Urinary bladder (tissue), 4 donors: Measurements from ENCODE around the gene ZAP70. TPM values are rescaled to one million over a fixed set of nuclear protein-coding genes. Genes with fewer than 3 reads are reported as not detected.
"Not testable (repeated sequence)": the region's sequence is repeated elsewhere in the genome, so short reads cannot be mapped to it uniquely, and the experiment has no call there.

Source experiments
- DNase-seq: peaks from one replicate; pipeline ENCODE4 v3.0.0-alpha.2; 2015; ENCODE audit errors: extremely low spot score
- H3K27ac ChIP-seq: one replicate; pipeline ENCODE4 v1.5.1; 2013; ENCODE audit warnings: low read depth, mild to moderate bottlenecking, moderate library complexity
- H3K36me3 ChIP-seq: one replicate; pipeline ENCODE4 v1.6.1; 2013; ENCODE audit warnings: mild to moderate bottlenecking, moderate library complexity; ENCODE audit not compliant: insufficient read depth
- H3K4me1 ChIP-seq: one replicate; pipeline ENCODE4 v1.6.1; 2013; ENCODE audit warnings: mild to moderate bottlenecking, moderate library complexity; ENCODE audit not compliant: insufficient read depth
- H3K4me3 ChIP-seq: one replicate; pipeline ENCODE4 v1.5.1; 2013; ENCODE audit warnings: low read depth, low read length
- WGBS: extraction: QIAGEN DNeasy Blood & Tissue Kit; methylation state at CpG from one replicate; pipeline ENCODE4 v1.1.7; 2013; 5-methylcytosine and 5-hydroxymethylcytosine counted together
- polyA plus RNA-seq: library from polyadenylated mRNA; stranded (reverse); fragments of 200-250 nt; gene quantifications from one replicate; pipeline ENCODE4 v1.2.3, GENCODE V29; 2013
- total RNA-seq: library from RNA; depleted of rRNA; stranded (reverse); fragments of >200 nt; gene quantifications from one replicate; pipeline ENCODE4 v1.2.3, GENCODE V29; 2014
- donor health status: healthy with polysubstance abuse.
- donor health status: healthy.

ZAP70 gene
- total and polyA plus RNA-seq, 2 donors: 1.9 to 2.5 TPM

DNA sequence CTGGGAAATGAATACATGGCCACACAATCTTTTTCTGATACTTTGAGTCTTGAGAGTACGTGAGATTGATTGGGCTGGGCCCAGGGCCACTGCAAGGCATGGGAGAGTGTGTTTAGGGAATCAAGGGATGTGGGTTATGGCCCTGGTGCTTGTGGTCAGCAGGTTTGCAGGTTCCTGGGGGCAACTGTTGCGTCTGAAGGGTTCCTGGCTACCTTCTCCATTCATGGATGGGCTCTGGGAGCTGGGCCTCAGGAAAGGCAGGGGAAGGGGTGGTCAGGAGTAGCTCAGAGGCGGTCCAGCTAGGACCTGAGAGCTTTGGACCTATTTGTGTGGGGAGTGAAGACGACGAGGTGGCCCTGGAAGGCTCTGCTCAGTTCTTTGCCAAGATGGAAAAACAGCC lies 8.4 kb upstream of the ZAP70 start:
- H3K4me3 ChIP-seq: no peak overlapping the region
- no peaks in the 10 kb centered on the region for H3K36me3 ChIP-seq
- DNase-seq: no peak
- H3K27ac ChIP-seq: no peak overlapping the region
- H3K4me1 ChIP-seq: no peaks in the 10 kb centered on the region
- WGBS: 90% methylated on average over 5 of the region's 5 CpGs

DNA sequence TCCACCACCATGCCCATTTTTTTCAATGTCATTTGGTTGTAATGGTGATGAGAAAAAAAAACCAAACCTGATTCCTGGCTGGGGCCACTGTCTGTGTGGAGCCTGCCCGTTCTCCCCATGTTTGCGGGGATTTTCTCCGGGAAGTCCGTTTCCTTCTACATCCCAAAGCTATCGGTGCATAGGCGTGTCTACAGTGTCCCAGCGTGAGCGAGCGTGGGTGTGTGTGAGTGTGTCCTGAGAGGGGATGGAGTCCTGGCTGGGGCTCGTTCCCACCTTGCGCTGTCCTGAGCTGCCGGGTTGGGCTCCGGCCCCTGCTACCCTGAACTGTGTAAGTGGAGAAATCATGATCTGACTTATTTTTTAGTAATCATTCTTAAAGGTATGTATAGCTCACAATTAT lies 7.3 kb upstream of the ZAP70 start:
- WGBS: 93% methylated on average over 13 of the region's 13 CpGs
- no peak overlapping the region for H3K4me3 ChIP-seq
- H3K4me1 ChIP-seq: no peaks in the 10 kb centered on the region
- H3K27ac ChIP-seq: no peak overlapping the region
- H3K36me3 ChIP-seq: no peaks in the 10 kb centered on the region
- DNase-seq: no peak

GRCh38 chr2:97706708-97707345 lies 6.5 kb upstream of the ZAP70 start:
- H3K36me3 ChIP-seq: no peaks in the 10 kb centered on the region
- no peak for DNase-seq
- no peak overlapping the region for H3K4me3 ChIP-seq
- H3K4me1 ChIP-seq: no peaks in the 10 kb centered on the region
- H3K27ac ChIP-seq: no peak overlapping the region
- WGBS: 64% methylated on average over 11 of the region's 11 CpGs

DNA sequence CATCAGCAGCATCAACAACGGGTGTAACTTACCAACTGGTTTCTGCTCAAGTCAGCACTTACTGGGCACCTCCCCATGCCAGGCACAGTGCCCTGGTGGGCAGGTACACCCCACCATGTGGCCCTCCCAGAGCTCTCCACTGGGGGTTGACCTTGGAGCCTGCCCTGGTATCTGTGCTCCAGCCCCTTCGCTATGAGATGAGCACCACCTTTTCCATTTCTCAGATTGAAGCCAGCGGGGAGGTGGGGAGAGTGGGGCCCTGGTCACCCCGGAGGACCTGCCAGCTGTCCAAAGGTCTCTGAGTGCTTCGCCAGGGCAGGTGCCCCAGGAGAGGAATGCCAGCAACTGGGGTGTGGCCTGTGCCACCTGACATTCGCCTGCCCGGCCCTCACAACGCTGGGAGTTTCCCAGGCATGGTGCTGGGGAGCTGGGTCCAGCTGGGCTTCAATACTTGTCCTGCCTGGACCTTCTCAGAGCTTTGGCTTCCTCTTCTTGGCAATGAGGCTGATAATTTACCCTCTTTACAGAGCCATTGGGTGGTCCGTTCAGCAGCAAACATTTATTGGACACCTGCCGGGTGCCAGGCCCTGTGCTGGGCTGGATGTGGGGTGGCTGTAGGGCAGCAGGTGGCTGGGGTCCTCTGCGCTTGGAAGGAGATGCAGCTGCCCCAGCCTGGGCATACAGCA lies 5.9 kb upstream of the ZAP70 start:
- Histone ChIP-seq H3K36me3 (no peaks in the 10 kb centered on the region), H3K27ac (no peak overlapping the region), H3K4me1 (no peaks in the 10 kb centered on the region), H3K4me3 (no peak overlapping the region)
- no peak for DNase-seq
- 84% methylated on average over 11 of the region's 11 CpGs for WGBS

GRCh38 chr2:97708048-97708380 lies 5.4 kb upstream of the ZAP70 start:
- WGBS: 79% methylated on average over 4 of the region's 4 CpGs

DNA sequence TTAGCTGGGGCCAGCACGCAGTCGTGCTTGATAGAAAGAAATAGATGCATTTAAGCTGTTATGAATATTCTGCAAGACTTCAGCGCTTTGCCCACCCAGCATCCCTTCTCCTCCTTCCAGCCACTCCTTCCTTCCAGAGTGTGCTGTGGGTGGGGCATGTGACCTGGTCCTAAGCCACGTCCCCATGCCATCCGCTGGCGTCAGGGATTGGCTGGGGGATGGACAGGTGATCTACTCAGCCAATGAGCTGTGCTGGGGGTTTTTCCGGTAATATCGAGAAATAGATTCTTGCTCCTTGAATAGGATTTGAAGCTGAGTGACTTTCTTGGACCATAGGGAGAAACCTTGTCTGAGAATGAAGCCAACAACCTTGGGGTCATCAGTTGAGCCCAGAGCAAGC lies 4.8 kb upstream of the ZAP70 start:
- WGBS: 88% methylated on average over 8 of the region's 8 CpGs
- DNase-seq: no peak
- H3K4me3 ChIP-seq: no peak overlapping the region
- H3K27ac ChIP-seq: no peak overlapping the region
- H3K4me1 ChIP-seq: no peaks in the 10 kb centered on the region
- H3K36me3 ChIP-seq: no peaks in the 10 kb centered on the region

More at GRCh38 chr2:97708048-97708380, 5.4 kb upstream of the ZAP70 start:
- H3K4me1 ChIP-seq: no peaks in the 10 kb centered on the region
- H3K27ac ChIP-seq: no peak overlapping the region
- H3K36me3 ChIP-seq: no peaks in the 10 kb centered on the region
- H3K4me3 ChIP-seq: no peak overlapping the region
- DNase-seq: no peak

DNA sequence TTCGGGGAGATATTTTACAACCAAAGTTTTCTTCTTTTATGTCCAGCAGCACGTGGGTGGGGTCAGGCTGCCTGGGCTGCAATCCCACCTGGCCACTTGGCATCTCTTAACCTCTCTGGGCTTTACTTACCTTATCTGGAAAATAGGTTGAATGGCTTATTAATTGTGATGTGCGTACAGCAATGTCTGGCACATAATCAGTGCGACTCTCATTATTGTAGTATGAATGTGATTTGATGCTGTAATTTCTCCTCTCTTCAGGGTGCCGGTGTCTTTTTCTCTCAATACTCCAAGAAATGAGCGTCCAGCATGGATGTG lies 2.0 kb upstream of the ZAP70 start:
- no peak for DNase-seq
- H3K36me3 ChIP-seq: no peaks in the 10 kb centered on the region

DNA sequence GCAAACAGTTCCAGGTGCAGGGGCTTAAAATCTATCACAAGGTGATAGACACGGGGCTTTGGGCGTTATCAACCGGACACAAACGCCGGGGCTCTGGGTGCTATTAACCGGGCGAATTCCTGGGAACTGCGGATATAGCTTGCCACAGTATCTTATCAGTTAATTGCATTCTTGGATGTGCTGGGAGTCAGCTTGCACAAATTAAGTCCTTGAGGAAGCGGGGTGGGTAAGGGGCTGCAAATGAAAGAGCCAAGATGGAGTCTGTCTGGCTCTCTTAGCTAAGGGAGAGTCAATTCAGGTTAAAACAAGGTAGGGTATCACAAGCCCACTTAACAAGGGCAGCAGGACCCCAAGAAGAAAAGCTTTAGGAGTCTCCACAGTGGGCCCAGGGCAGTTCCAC lies 1.2 kb upstream of the ZAP70 start:
- not testable (repeated sequence) for DNase-seq, H3K27ac ChIP-seq, H3K4me3 ChIP-seq, H3K36me3 ChIP-seq, H3K4me1 ChIP-seq
- 62% methylated on average over 9 of the region's 9 CpGs for WGBS

More for the DNA sequence above, 2.0 kb upstream of the ZAP70 start:
- Histone ChIP-seq H3K27ac (no peak overlapping the region), H3K4me1 (no peaks in the 10 kb centered on the region), H3K4me3 (no peak overlapping the region)
- 75% methylated on average over 6 of the region's 6 CpGs for WGBS

GRCh38 chr2:97712693-97713295 lies 582 bp upstream of the ZAP70 start:
- no peak for DNase-seq
- Histone ChIP-seq H3K4me3 (no peak overlapping the region), H3K27ac (no peak overlapping the region), H3K4me1 (no peaks in the 10 kb centered on the region), H3K36me3 (no peaks in the 10 kb centered on the region)
- WGBS: 75% methylated on average over 11 of the region's 11 CpGs

- no peak for DNase-seq
- H3K36me3 ChIP-seq: no peaks in the 10 kb centered on the region
- H3K4me3 ChIP-seq: peak overlapping the region; percentile 7
- WGBS: 80% methylated on average over 17 of the region's 17 CpGs
- no peaks in the 10 kb centered on the region for H3K4me1 ChIP-seq
- H3K27ac ChIP-seq: no peak overlapping the region
Observed at GRCh38 chr2:97714084-97714949, 941 bp downstream of the ZAP70 start.

DNA sequence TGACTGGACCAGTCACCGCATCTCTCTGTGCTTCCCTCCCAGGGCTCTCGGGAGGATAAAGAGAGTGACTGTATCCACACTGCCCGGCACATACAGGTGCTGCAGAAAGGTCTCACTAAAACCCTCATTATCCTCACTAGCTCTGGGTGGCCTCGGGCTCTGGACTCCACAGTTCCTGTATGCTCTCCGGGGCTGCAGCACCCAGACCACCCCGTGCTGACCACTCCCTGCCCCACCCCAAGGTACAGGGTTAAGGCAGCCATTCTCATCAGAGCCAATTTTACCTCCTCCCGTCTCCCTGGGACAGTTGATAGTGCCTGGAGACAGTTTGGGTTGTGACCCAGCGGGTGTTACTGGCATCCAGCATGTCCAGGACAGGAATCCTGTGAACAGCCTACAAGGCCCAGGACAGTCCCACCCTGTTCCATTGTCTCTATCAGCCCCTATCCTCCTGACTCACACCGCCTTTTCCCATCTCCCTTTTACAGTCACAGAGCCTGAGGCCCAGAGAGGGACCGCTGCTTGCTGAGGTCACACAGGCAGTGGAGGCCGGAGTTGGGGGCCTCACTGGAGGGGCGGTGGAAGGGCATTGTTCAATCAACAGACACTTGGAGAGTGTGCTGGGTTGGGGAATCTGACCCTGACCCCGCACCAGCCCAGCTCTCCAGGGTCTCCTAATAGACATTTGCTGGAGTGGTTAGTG lies 1.7 kb downstream of the ZAP70 start:
- WGBS: 86% methylated on average over 13 of the region's 13 CpGs
- DNase-seq: no peak
- no peak overlapping the region for H3K4me3 ChIP-seq

DNA sequence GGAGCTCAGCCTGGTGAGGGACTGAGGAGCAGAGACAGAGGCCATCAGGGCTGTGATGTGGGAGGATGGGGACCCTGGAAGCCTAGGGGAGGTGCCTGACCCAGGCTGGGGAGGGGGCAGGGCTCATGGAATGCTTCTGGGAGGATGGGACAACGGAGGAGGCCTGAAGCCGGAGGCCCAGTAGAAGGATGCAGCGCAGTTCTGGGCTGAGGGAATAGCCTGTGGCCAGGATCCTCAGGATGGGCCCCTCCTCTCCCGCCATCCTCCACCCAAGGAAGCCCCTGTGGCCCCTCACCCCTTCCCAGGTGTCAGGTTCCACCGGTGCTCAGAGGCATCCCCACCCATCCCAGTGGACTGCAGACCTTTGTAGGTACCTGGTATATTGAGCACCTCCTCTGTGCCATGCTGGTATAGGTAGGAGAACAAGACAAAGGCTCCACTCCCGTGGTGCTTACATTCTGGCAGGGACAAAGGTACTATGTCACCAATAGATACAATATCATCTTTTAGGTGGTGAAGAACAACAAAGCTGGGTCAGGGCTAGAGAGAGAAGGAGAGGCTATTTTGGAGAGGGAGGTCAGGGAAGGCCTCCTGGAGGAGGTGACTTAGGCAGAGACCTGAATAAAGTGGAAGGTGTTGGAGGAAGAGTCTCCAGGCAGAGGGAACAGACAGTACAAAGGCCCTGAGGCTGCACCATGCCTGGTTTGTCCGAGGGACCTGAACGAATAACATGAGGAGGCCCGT lies 2.7 kb downstream of the ZAP70 start:
- no peaks in the 10 kb centered on the region for H3K36me3 ChIP-seq
- H3K4me3 ChIP-seq: no peak overlapping the region
- no peak overlapping the region for H3K27ac ChIP-seq
- DNase-seq: no peak
- H3K4me1 ChIP-seq: no peaks in the 10 kb centered on the region
- WGBS: 86% methylated on average over 9 of the region's 9 CpGs

More for the DNA sequence above, 1.7 kb downstream of the ZAP70 start:
- H3K4me1 ChIP-seq: no peaks in the 10 kb centered on the region
- H3K36me3 ChIP-seq: no peaks in the 10 kb centered on the region
- H3K27ac ChIP-seq: no peak overlapping the region
